Ovary (tissue), 9 donors: ENCODE measurements around the gene PREB. TPM values are rescaled to one million over a fixed set of nuclear protein-coding genes. Genes with fewer than 3 reads are reported as not detected.

Experiments
- DNase-seq, 5 donors: peaks; one replicate each; pipeline ENCODE4 v3.0.0-alpha.2; 2019 to 2020
- H3K27ac ChIP-seq, 2 donors: fragments of 200-600 bp; one replicate each; pipeline versions ENCODE4 v1.5.1 to v1.8.0; 2019 to 2022
- H3K27me3 ChIP-seq: fragments of 200-600 bp; one replicate; pipeline ENCODE4 v1.8.0; 2022
- H3K36me3 ChIP-seq: fragments of 200-600 bp; sonication (generic); one replicate; pipeline ENCODE4 v1.5.1; 2019
- H3K4me1 ChIP-seq: one replicate; pipeline ENCODE4 v1.8.1; 2013; ENCODE audit warnings: mild to moderate bottlenecking, moderate library complexity; ENCODE audit not compliant: insufficient read depth
- H3K4me3 ChIP-seq: fragments of 200-600 bp; sonication (generic); one replicate; pipeline ENCODE4 v1.5.1; 2017
- H3K9me3 ChIP-seq, 2 donors: fragments of 200-600 bp in 1 of 2; sonication (generic) in 1 of 2; one replicate each; pipeline versions ENCODE4 v1.5.1 to v1.8.1; 2013 to 2019; ENCODE audit warnings: mild to moderate bottlenecking in 1 of 2, moderate library complexity in 1 of 2
- CTCF ChIP-seq, 3 donors: fragments of 450-650 bp in 2 of 3; fragments of 200-600 bp in 1 of 3; IDR thresholded peaks; one replicate each; pipeline versions ENCODE4 v1.5.1 to v1.8.0; 2016 to 2022; ENCODE audit warnings: antibody characterized with exemption in 3 of 3, mild to moderate bottlenecking in 1 of 3
- EP300 ChIP-seq: sonication (generic); formaldehyde crosslinking; IDR thresholded peaks from one replicate; pipeline ENCODE4 v1.6.1; 2017; ENCODE audit warnings: antibody characterized with exemption
- POLR2A ChIP-seq: fragments of 450-650 bp; IDR thresholded peaks from one replicate; pipeline ENCODE4 v1.6.1; 2017; ENCODE audit warnings: antibody characterized with exemption, mild to moderate bottlenecking, moderate library complexity
- WGBS, 3 donors: extraction: QIAGEN DNeasy Blood & Tissue Kit in 1 of 3; methylation state at CpG; one replicate each; pipeline versions ENCODE4 v1.1.5 to v1.1.7; 2013 to 2017; 5-methylcytosine and 5-hydroxymethylcytosine counted together
- intact Hi-C, 4 donors: fragments of 100-400 bp; cut with DNase I; formaldehyde crosslinking; loops; one replicate each; pipeline versions ENCODE4 v1.11.0 to v1.15.1; 2022 to 2023
- polyA plus RNA-seq, 2 donors: library from polyadenylated mRNA; stranded (reverse); fragments of 200-250 nt in 1 of 2; fragments of 350-450 nt in 1 of 2; fragmentation: Illumina TruSeq in 1 of 2; extraction: RNeasy Lipid Tissue Mini Kit (QIAGEN cat#74804) in 1 of 2; gene quantifications; one replicate each; pipeline ENCODE4 v1.2.3, GENCODE V29; 2013 to 2014
- total RNA-seq, 7 donors: library from RNA; depleted of rRNA in 2 of 7; stranded (reverse); fragments of >200 nt in 2 of 7; fragmentation: NEBNext Ultra II Directional in 3 of 7; extraction: Animal tissue kit (Norgen Biotek cat#: 25700) in 3 of 7; gene quantifications; one replicate each; pipeline versions ENCODE4 v1.1.0 to v1.2.4, GENCODE V29; 2016 to 2023
- donor health status: DM: no; HTN: no; CAD: no; lungs with moderate emphysema.
- donor health status: DM: no; HTN: no; CAD: no.
- donor health status: Bipolar disorder and iron deficiency.
- donor health status: DM: yes; HTN: yes; CAD: no.
- donor health status: DM: no; HTN: no; CAD: no.
- donor health status: DM: yes; HTN: yes; CAD: no.

PREB gene
- total and polyA plus RNA-seq, 9 donors = 42.7 to 113 (median 67.2) TPM

GRCh38 chr2:27105981-27106380, 28.5 kb downstream of the PREB start:
- Histone ChIP-seq H3K4me3 (no peak overlapping the region), H3K4me1 (no peaks in the 10 kb centered on the region), H3K36me3 (no peaks in the 10 kb centered on the region), H3K9me3 (no peaks in the 10 kb centered on the region), H3K27ac (no peak overlapping the region), H3K27me3 (no peaks in the 10 kb centered on the region)
- WGBS, 3 donors = 21 to 40% (median 28%) methylated on average over 3 of the region's 3 CpGs
- intact Hi-C loops = no loop called here
- no peak for DNase-seq
- TF ChIP-seq CTCF (IDR thresholded peaks at IDR 0.05) = no peak
- TF ChIP-seq POLR2A = no peak
- TF ChIP-seq EP300 = no peak

- Histone ChIP-seq H3K27ac (no peak overlapping the region), H3K9me3 (no peaks in the 10 kb centered on the region), H3K4me3 (no peak overlapping the region), H3K27me3 (no peaks in the 10 kb centered on the region), H3K4me1 (no peaks in the 10 kb centered on the region), H3K36me3 (no peaks in the 10 kb centered on the region)
- no peak for DNase-seq
- intact Hi-C loops = loop anchor here in 1 of 4 donors (5.0 kb wide), 1 partner anchor 90 kb away; no protein-coding TSS in a partner anchor
- no peak for TF ChIP-seq EP300
- no peak for TF ChIP-seq POLR2A
- no peak for TF ChIP-seq CTCF (IDR thresholded peaks at IDR 0.05)
- WGBS, 3 donors = 73 to 80% (median 78%) methylated on average over 4 to 5 of the region's 5 CpGs
These were observed 32.1 kb downstream of the PREB start for GRCh38 chr2:27102329-27102728.

GRCh38 chr2:27100036-27100435, 34.4 kb downstream of the PREB start:
- 71 to 73% (median 72%) methylated on average over 9 to 10 of the region's 10 CpGs for WGBS, 3 donors
- H3K27ac ChIP-seq = no peak overlapping the region
- no peaks in the 10 kb centered on the region for H3K27me3 ChIP-seq
- H3K4me1 ChIP-seq = no peaks in the 10 kb centered on the region
- no peak overlapping the region for H3K4me3 ChIP-seq
- TF ChIP-seq EP300 (no peak), CTCF (IDR thresholded peaks at IDR 0.05) (no peak), POLR2A (no peak)
- no peak for DNase-seq
- intact Hi-C loops = loop anchor here in 1 of 4 donors (5.0 kb wide), 1 partner anchor 92 kb away; no protein-coding TSS in a partner anchor
- no peaks in the 10 kb centered on the region for H3K36me3 ChIP-seq
- H3K9me3 ChIP-seq = no peaks in the 10 kb centered on the region

GRCh38 chr2:27099334-27099955, 35.0 kb downstream of the PREB start:
- intact Hi-C loops = loop anchor here (5.0 to 10.0 kb wide), 4 partner anchors 93 to 183 kb away; partner anchors contain the start of genes DNAJC5G (in 3 of the 4) and TRIM54 (in 1 of the 4)
- H3K27me3 ChIP-seq = no peaks in the 10 kb centered on the region
- no peaks in the 10 kb centered on the region for H3K36me3 ChIP-seq
- H3K9me3 ChIP-seq = no peaks in the 10 kb centered on the region
- H3K27ac ChIP-seq = no peak overlapping the region
- DNase-seq = no peak
- H3K4me1 ChIP-seq = no peaks in the 10 kb centered on the region
- 87 to 91% (median 88%) methylated on average over 19 of the region's 19 CpGs for WGBS, 3 donors
- TF ChIP-seq POLR2A (no peak), CTCF (IDR thresholded peaks at IDR 0.05) (no peak), EP300 (no peak)
- no peak overlapping the region for H3K4me3 ChIP-seq
